Measurements from ENCODE around the gene GPT2.

GRCh38 chr16:46850619-46851555, 33.3 kb upstream of the GPT2 start:
- TF ChIP-seq EP300 (IDR thresholded peaks at IDR 0.05): no peak
- TF ChIP-seq CTCF (IDR thresholded peaks at IDR 0.05): no peak
- TF ChIP-seq POLR2AphosphoS5 (IDR thresholded peaks at IDR 0.05): no peak
- no peak for TF ChIP-seq POLR2A (IDR thresholded peaks at IDR 0.05)
